NCI-H82 (cell line): ENCODE results near the gene GEMIN4.
"Not testable (repeated sequence)": the region's sequence is repeated elsewhere in the genome, so short reads cannot be mapped to it uniquely, and the experiment has no call there.

ENCODE experiments used
- DNase-seq: peaks from one replicate; lab custom pipeline; 2025; lab: John Stamatoyannopoulos, UW

The GEMIN4 gene

GRCh38 chr17:703081-703875 lies 48.8 kb downstream of the GEMIN4 start:
- DNase-seq = no peak

DNA sequence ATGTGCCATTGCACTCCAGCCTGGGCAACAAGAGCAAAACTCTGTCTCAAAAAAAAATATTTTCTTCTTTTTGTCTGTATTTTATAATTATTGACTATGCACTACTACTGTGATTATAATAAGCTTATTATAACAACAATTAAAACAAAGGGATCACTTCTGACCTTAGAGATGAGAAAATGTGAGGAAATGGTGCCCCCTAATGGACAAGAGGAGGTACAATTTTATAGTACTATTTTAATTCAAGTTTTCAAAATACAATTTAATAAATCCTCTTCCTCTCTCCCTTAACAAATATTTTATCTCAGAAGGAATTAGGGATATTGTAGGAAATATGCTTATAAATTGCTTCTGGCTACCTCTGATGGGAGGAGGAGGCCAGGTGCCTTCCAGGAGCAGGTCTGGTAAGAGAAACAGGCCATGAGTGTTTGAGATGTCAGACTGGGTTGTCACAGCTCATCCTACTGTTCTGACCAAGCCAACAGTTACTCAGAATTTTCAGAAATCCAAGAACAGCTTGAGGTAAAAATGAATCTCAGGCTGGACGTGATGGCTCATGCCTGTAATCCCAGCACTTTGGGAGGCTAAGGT lies 51.5 kb downstream of the GEMIN4 start:
- DNase-seq = peak; percentile 57

GRCh38 chr17:699345-699744 lies 52.7 kb downstream of the GEMIN4 start:
- no peak for DNase-seq

DNA sequence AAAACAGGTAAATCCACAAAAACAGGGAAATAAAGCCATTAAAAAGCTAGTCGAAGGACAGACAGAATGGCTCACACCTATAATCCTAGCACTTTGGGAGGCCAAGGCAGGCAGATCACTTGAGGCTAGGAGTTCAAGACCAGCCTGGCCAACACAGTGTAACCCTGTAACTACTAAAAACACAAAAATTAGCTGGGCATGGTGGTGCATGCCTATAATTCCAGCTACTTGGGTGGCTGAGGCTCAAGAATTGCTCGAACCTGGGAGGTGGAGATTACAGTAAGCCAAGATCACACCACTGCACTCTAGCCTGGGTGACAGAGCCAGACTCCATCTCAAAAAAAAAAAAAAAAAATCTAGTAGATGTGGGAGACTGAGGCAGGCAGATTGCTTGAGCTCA lies 54.0 kb downstream of the GEMIN4 start:
- DNase-seq = not testable (repeated sequence)

GRCh38 chr17:697682-698081 lies 54.4 kb downstream of the GEMIN4 start:
- DNase-seq = no peak

- DNase-seq = no peak
Observed at GRCh38 chr17:696369-696768, 55.7 kb downstream of the GEMIN4 start.
